HG03571 (cell line): ENCODE measurements around the gene C1orf174.
A peak's percentile ranks its signal among the peaks of the same experiment; 100 is the strongest.

ENCODE experiments used
- ATAC-seq: cut with Tn5 transposase; IDR thresholded peaks from one replicate; pipeline ENCODE4 v1.9.1; 2021; ENCODE audit not compliant: unreplicated experiment

C1orf174 gene

GRCh38 chr1:3900150-3900968 is at the start of gene C1orf174:
TSS of gene C1orf174 (minus strand) at chr1:3900272. CDS start at chr1:3900186, 86 bp downstream.
- ATAC-seq: peak; percentile 73

GRCh38 chr1:3948344-3948743 is 48.3 kb upstream of the C1orf174 start:
- ATAC-seq: no peak

- no peak for ATAC-seq
These were observed 46.1 kb upstream of the C1orf174 start for GRCh38 chr1:3945916-3946840.

GRCh38 chr1:3945222-3945621 is 45.1 kb upstream of the C1orf174 start:
- ATAC-seq: no peak

GRCh38 chr1:3944578-3945125 is 44.6 kb upstream of the C1orf174 start:
- ATAC-seq: no peak

GRCh38 chr1:3943806-3944577 is 43.9 kb upstream of the C1orf174 start:
- ATAC-seq: no peak

- ATAC-seq: no peak
These were observed 43.0 kb upstream of the C1orf174 start for GRCh38 chr1:3943123-3943431.

- no peak for ATAC-seq
These were observed 42.5 kb upstream of the C1orf174 start for GRCh38 chr1:3942416-3943122.

- ATAC-seq: no peak
These were observed 40.8 kb upstream of the C1orf174 start for GRCh38 chr1:3940754-3941345.

GRCh38 chr1:3940081-3940753 is 40.1 kb upstream of the C1orf174 start:
- ATAC-seq: no peak

GRCh38 chr1:3939242-3940080 is 39.4 kb upstream of the C1orf174 start:
- ATAC-seq: no peak

- no peak for ATAC-seq
These were observed 32.3 kb upstream of the C1orf174 start for GRCh38 chr1:3932156-3932919.

- no peak for ATAC-seq
These were observed 31.2 kb upstream of the C1orf174 start for GRCh38 chr1:3931007-3931912.

- no peak for ATAC-seq
These were observed 30.4 kb upstream of the C1orf174 start for GRCh38 chr1:3930301-3931006.

GRCh38 chr1:3929126-3929525 is 29.1 kb upstream of the C1orf174 start:
- ATAC-seq: no peak

GRCh38 chr1:3928586-3928985 is 28.5 kb upstream of the C1orf174 start:
- no peak for ATAC-seq
